T-helper 2 cell treated with Interferon-gamma antibody and Interleukin-4, amounts not matched to agents 5 μg/mL and 100 μg/mL, for 36 hours (primary cell): ENCODE measurements around the gene PEF1.

Source experiments
- DNase-seq: peaks from one replicate; pipeline ENCODE4 v3.0.0; 2021; ENCODE audit warnings: low spot score
- H3K27ac Mint-ChIP-seq: one replicate; pipeline ENCODE4 v1.8.0; 2021; ENCODE audit warnings: mild to moderate bottlenecking, mixed read lengths
- H3K27me3 Mint-ChIP-seq: one replicate; pipeline ENCODE4 v1.8.0; 2021; ENCODE audit warnings: low read depth, mixed read lengths
- H3K36me3 Mint-ChIP-seq: one replicate; pipeline ENCODE4 v1.8.0; 2021; ENCODE audit warnings: low read depth, mixed read lengths
- H3K4me1 Mint-ChIP-seq: one replicate; pipeline ENCODE4 v1.8.0; 2021; ENCODE audit warnings: low read depth, mixed read lengths
- H3K4me3 Mint-ChIP-seq: one replicate; pipeline ENCODE4 v1.8.0; 2022; ENCODE audit warnings: mild to moderate bottlenecking, moderate library complexity, mixed read lengths
- H3K9me3 Mint-ChIP-seq: one replicate; pipeline ENCODE4 v1.8.0; 2021; ENCODE audit warnings: mixed read lengths

PEF1 gene

DNA sequence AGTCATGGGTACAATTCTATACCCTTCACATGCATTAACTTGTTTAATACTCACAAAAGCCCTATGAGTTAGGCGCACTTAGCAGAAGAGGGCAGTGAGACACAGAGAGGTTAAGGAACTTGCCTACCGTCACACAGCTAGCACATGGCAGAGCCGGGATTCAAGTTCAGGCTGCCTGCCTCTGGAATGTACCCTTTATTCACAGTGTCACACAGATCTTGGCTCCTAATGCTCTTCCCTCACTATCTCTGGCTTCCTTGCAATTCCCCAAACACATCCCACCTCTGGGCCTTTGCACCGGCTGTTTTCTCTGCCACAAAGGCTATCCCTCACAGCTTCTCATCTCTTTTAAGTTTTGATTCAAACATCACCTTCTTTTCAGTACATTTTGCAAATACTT is 34.0 kb upstream of the PEF1 start:
- no peak for DNase-seq
- H3K4me3 Mint-ChIP-seq = no peak overlapping the region
- H3K27ac Mint-ChIP-seq = no peak overlapping the region
- no peaks in the 10 kb centered on the region for H3K4me1 Mint-ChIP-seq
- H3K27me3 Mint-ChIP-seq = no peaks in the 10 kb centered on the region
- H3K9me3 Mint-ChIP-seq = no peaks in the 10 kb centered on the region
- no peaks in the 10 kb centered on the region for H3K36me3 Mint-ChIP-seq

DNA sequence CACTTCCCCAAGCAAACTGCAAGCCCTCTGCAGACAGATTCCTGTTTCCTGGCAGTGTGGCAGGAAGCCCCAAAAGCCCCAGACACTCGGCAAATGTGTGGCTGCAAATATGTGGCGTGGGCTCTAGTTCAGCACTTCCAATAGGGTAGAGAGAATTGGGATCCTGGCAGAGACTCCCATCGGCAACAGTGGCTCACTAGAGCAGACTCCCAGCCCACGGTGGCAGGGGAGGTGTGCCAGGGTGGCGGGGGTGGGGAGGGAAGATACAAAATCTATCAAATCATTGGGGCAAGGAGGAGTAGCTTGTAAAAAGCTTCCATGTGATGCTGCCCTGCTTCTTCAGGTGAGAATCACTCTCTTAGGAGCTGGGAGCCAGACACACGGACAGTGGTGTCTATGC is 33.3 kb upstream of the PEF1 start:
- H3K4me3 Mint-ChIP-seq = no peak overlapping the region
- no peaks in the 10 kb centered on the region for H3K4me1 Mint-ChIP-seq
- H3K36me3 Mint-ChIP-seq = no peaks in the 10 kb centered on the region
- DNase-seq = no peak
- H3K9me3 Mint-ChIP-seq = no peaks in the 10 kb centered on the region
- no peak overlapping the region for H3K27ac Mint-ChIP-seq
- no peaks in the 10 kb centered on the region for H3K27me3 Mint-ChIP-seq

DNA sequence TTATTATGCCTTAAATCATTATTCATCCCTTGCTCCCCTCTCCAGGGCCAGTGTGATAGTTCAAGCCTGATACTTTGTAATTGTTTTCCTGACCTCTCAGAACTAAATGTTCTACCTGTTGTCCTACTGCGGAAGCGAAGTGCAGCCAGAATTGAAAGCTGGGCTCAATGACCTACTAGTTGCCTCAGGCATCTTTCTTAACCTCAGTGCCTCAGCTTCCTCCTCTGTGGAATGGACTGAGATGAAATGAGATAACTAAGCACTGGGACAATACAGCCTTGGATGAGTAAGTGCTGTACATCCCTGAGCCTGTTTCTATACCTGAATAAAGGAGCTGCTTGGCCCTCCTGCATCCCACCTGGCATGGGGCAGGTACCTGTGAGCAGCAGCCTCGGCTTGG is 32.7 kb upstream of the PEF1 start:
- Mint-ChIP-seq H3K27me3 (no peaks in the 10 kb centered on the region), H3K27ac (no peak overlapping the region), H3K36me3 (no peaks in the 10 kb centered on the region), H3K4me1 (no peaks in the 10 kb centered on the region), H3K4me3 (no peak overlapping the region), H3K9me3 (no peaks in the 10 kb centered on the region)
- no peak for DNase-seq

DNA sequence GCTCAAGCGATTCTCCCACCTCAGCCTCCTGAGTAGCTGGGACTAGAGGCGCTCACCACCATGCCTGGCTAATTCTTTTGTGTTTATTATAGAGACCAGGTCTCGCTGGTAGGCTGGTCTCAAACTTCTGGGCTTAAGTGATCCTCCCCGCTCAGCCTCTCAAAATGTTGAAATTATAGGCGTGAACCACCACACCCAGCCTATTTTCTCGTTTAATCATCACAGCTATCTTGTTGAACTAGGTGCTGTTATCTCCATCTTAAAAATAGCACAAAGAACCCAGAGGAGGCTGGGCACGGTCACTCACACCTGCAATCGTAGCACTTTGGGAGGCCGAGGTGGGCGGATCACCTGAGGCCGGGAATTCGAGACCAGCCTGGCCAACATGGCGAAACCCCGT is 31.1 kb upstream of the PEF1 start:
- Mint-ChIP-seq H3K4me3 (no peak overlapping the region), H3K27ac (no peak overlapping the region), H3K9me3 (no peaks in the 10 kb centered on the region), H3K27me3 (peaks cover 4% of the 10 kb centered on the region), H3K36me3 (no peaks in the 10 kb centered on the region), H3K4me1 (no peaks in the 10 kb centered on the region)
- DNase-seq = no peak

DNA sequence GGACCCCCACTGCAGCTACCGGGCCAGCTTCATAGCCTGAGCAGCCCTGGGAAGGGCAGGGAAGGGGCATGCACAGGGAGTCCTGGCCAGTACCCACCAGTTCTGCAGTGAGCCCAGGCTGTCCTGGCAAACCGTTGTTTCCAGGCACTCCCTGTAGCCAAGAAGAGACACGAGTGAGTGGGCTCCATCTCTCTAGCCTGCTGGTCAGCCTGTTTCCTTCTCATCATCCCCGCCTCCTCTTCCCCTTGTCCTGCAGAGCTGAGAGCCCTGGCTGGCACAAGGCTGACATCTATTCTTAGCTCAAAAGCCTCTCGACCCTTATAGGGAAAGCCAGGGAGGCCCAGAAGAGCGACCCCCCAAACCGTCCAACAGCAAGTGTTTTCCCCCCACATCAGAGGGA is 30.5 kb upstream of the PEF1 start:
- peaks cover 8% of the 10 kb centered on the region for H3K27me3 Mint-ChIP-seq
- H3K9me3 Mint-ChIP-seq = no peaks in the 10 kb centered on the region
- H3K4me3 Mint-ChIP-seq = no peak overlapping the region
- no peak for DNase-seq
- no peak overlapping the region for H3K27ac Mint-ChIP-seq
- no peaks in the 10 kb centered on the region for H3K36me3 Mint-ChIP-seq
- peaks cover 2% of the 10 kb centered on the region for H3K4me1 Mint-ChIP-seq

DNA sequence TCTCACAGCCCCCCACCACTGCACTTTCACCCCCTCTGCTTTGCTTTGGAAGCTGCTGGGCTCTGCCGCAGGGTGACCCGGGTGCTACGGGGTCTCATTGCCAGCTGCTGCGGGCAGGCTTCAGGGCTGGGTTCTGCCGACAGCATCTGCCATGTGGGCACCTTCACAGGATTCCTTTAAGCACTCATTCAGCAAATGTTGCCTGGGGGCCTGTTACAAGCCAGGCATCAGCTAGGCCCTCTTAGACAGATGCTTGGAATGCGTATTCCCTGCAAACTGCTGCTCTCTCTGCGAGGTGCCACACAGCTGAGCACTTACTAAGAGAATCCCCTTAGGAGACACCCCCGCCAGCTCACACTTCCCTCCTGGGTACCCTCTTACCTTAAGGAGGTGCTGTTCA is 29.9 kb upstream of the PEF1 start:
- Mint-ChIP-seq H3K36me3 (no peaks in the 10 kb centered on the region), H3K4me1 (peaks cover 4% of the 10 kb centered on the region), H3K27me3 (peaks cover 13% of the 10 kb centered on the region), H3K9me3 (no peaks in the 10 kb centered on the region), H3K27ac (no peak overlapping the region), H3K4me3 (no peak overlapping the region)
- no peak for DNase-seq

DNA sequence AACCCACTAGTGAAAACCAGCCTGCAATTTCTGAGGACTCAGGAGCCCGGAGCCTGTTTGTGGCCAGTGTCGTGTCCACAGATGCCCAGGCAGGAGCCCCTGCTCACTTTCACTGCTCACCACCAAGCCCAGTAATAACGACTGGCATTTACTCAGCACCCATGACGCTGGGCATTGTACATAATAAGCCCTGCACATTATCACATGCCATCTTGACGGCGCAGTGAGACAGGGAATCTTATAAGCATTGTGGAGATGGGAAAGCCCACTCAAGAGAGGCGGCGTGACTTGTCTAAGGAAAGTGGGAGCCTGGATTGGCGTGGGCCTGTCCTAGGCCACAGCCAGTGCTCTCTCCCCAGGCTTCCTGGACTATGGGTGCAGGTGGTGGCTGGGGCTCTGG is 28.8 kb upstream of the PEF1 start:
- H3K27ac Mint-ChIP-seq = no peak overlapping the region
- no peak overlapping the region for H3K4me3 Mint-ChIP-seq
- H3K27me3 Mint-ChIP-seq = peaks cover 23% of the 10 kb centered on the region
- no peaks in the 10 kb centered on the region for H3K36me3 Mint-ChIP-seq
- DNase-seq = no peak
- H3K9me3 Mint-ChIP-seq = no peaks in the 10 kb centered on the region
- H3K4me1 Mint-ChIP-seq = peaks cover 4% of the 10 kb centered on the region

DNA sequence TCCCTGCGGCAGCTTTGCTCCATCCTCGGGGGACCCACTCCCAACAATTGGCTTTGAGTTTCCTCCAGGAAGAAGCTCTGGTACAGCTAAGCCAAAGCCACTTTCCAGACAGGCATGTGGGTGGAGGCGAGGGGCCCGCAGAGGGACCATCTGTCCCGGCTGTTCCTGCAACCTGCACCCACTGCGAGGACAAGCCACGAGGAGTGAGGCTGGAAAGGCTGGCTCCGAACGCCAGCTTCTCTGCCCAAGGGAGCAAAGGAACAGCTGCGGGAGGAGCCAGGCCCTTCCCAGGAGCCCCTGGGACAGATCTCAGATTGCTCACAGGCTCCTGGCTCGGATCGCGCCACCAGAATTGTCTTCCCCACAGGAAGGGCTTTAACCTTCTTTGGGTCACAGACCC is 28.3 kb upstream of the PEF1 start:
- no peaks in the 10 kb centered on the region for H3K9me3 Mint-ChIP-seq
- H3K27ac Mint-ChIP-seq = no peak overlapping the region
- peaks cover 23% of the 10 kb centered on the region for H3K27me3 Mint-ChIP-seq
- H3K36me3 Mint-ChIP-seq = no peaks in the 10 kb centered on the region
- H3K4me1 Mint-ChIP-seq = peaks cover 4% of the 10 kb centered on the region
- H3K4me3 Mint-ChIP-seq = no peak overlapping the region
- no peak for DNase-seq

DNA sequence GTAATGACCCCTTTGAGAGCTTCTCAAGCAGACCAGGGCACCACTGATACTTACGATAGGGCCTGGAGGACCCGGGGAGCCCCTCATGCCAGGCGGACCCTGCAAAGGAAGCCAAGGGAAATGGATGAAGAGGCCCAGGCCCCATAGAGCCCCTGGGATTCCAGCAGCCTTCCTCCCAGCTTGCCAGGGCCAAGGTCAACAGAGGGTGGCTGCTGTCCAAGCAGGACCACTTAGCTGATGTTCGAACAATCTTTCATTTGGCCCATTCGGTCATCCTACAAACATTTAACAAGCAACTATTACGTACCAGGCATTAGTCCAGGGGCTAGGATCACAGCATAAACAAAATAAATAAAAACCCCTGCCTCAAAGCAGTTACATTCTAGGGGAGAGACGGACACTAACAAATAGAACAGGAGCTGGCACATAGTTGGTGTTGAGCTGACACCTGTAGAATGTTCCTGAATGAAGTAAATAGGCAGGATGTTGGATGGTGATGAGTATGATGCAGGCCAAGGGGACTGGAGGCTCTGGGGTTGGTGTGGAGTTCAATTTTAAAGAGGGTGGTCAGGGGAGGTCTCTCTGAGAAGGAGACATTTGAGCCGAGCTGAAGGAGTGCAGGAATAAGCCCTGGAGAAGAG is 27.0 kb upstream of the PEF1 start:
- Mint-ChIP-seq H3K4me1 (peaks cover 4% of the 10 kb centered on the region), H3K9me3 (no peaks in the 10 kb centered on the region), H3K27ac (no peak overlapping the region), H3K27me3 (peaks cover 23% of the 10 kb centered on the region), H3K4me3 (no peak overlapping the region), H3K36me3 (no peaks in the 10 kb centered on the region)
- DNase-seq = no peak

DNA sequence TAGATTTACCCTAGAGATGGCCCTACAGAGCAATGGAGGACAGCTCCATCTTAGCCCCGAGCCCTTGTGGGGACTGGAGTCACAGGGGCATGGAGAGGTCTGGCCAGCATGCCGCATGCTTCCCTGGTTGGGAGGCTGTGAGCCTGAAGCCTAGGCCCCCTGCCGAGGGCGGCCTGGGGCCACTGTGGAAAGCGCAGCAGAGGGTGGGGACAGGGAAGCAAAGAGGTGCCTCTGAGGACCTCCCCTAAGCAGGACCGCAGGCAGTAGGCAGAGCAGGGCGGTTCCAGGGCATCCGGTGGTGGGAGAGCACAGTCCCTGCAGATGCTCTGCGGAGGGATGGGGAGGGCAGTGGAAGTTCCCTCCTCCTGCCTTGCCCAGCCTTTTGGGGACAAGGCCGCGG is 26.5 kb upstream of the PEF1 start:
- Mint-ChIP-seq H3K36me3 (no peaks in the 10 kb centered on the region), H3K27me3 (peaks cover 23% of the 10 kb centered on the region), H3K4me3 (no peak overlapping the region), H3K4me1 (peaks cover 4% of the 10 kb centered on the region), H3K27ac (no peak overlapping the region), H3K9me3 (no peaks in the 10 kb centered on the region)
- no peak for DNase-seq

DNA sequence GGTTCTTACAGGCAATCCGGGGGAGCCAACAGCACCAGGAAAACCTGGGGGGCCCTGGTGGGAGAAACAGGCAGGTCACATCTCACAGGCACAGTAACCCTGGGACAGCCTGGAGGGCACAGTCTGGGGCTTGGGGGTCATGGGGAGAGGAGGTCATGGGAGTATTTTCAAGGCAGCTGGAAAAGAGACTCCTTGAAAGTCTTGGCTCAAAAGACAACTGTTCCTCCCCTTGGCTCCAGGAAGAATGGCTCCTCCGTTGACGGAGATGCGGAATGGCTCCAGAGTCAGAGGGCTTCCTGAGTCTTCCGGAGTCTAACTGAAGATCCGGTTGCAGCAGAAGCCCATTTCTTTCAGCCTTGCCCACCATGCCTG is 25.9 kb upstream of the PEF1 start:
- Mint-ChIP-seq H3K27ac (no peak overlapping the region), H3K4me1 (peaks cover 4% of the 10 kb centered on the region), H3K36me3 (no peaks in the 10 kb centered on the region), H3K4me3 (no peak overlapping the region), H3K27me3 (peaks cover 23% of the 10 kb centered on the region), H3K9me3 (no peaks in the 10 kb centered on the region)
- no peak for DNase-seq

DNA sequence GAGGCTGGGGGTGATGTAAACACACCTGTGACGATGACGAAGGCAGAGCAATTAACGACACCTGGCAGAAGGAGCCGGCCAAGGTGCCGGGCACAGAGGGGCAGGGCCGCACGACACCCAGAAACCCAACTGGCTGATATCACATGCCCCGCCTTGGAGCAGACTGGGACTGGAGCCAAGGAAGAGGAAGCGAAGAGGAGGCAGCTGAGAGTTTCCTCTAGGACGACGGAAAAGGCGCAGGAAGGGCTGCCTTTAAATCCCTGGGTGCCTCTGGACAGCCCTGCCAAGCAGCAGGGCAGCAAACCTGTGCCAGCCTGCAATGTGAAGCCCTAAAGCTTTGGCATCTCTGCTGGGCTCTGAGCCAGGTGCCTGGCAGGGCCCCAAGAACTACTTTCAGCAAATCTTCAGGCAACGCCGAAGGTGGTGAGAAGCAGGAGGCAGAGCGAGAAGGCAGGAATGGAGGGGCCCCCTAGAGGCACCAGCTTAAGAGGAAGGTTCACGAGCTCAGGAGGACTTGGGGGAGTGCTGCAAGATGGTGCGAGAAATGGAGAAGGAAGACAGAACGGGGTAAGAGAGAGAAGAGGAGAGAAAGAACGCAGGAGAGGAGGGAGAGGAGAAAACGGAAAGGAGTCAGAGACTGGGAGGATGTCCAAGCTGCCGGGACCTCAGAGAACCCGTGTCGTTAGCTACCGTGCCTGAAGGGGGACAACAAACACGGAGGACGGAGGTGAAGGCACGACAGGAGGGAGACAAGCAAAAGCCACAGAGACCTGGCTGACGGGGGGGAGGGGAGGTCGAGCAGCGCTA is 25.3 kb upstream of the PEF1 start:
- Mint-ChIP-seq H3K4me3 (peak overlapping the region; percentile 31), H3K4me1 (peaks cover 4% of the 10 kb centered on the region), H3K27ac (no peak overlapping the region), H3K36me3 (no peaks in the 10 kb centered on the region), H3K9me3 (no peaks in the 10 kb centered on the region), H3K27me3 (peaks cover 23% of the 10 kb centered on the region)
- no peak for DNase-seq

DNA sequence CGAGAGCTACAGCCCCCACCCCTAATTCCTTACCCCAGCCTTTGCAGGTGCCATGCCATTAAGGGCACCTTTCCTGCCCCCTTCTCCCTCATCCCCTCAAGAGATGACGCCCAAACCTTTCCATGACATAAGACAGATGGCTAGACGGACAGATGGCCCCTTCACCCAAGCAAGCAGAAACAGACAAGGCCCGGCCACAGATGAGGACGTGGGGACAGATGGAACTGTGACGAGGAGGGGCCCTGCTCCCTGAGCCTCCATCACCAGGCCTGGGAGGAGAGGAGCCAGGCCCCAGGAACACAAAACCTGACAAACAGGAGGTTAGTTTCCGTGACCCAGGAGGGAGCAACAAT is 24.7 kb upstream of the PEF1 start:
- H3K27me3 Mint-ChIP-seq = peaks cover 23% of the 10 kb centered on the region
- H3K36me3 Mint-ChIP-seq = no peaks in the 10 kb centered on the region
- no peak overlapping the region for H3K4me3 Mint-ChIP-seq
- H3K9me3 Mint-ChIP-seq = no peaks in the 10 kb centered on the region
- peaks cover 4% of the 10 kb centered on the region for H3K4me1 Mint-ChIP-seq
- DNase-seq = no peak
- no peak overlapping the region for H3K27ac Mint-ChIP-seq

DNA sequence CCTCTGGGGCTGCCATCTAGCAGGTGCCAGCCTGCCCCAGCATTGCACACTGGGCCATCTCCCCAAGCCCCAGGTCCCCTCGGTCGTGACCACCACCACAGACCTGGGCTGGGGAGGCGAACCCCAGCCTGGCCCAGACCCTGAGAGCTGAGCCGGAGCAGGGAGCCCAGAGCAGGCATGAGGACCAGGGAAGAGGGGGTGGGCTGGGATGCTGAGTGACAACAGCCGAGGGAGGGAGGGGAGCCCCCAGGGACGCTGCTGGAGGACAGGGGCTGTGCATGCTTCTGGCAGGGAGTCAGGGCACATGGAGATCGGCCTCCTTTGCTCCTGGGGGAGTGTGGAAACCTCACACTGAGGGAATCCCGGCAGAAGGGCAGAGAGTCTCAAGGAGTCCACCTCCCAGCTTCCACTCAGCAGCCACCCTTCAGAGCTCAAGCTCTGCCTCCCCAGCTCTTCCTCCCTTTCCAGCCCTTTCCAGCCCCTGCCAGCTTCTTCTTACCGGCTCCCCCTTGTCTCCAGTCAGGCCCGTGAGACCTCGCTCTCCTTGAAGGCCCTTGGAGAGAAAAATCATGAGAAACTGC is 23.7 kb upstream of the PEF1 start:
- Mint-ChIP-seq H3K27me3 (peaks cover 26% of the 10 kb centered on the region), H3K27ac (no peak overlapping the region), H3K4me3 (no peak overlapping the region), H3K4me1 (peaks cover 4% of the 10 kb centered on the region), H3K36me3 (no peaks in the 10 kb centered on the region), H3K9me3 (no peaks in the 10 kb centered on the region)
- no peak for DNase-seq
